HG03175 (cell line): Measurements from ENCODE around the gene SELENOT.
"Not testable (repeated sequence)": the region's sequence is repeated elsewhere in the genome, so short reads cannot be mapped to it uniquely, and the experiment has no call there.

Experiments
- ATAC-seq: cut with Tn5 transposase; IDR thresholded peaks from one replicate; pipeline ENCODE4 v1.9.1; 2021; ENCODE audit warnings: mild to moderate bottlenecking, moderate library complexity; ENCODE audit not compliant: unreplicated experiment

The SELENOT gene, protein sequence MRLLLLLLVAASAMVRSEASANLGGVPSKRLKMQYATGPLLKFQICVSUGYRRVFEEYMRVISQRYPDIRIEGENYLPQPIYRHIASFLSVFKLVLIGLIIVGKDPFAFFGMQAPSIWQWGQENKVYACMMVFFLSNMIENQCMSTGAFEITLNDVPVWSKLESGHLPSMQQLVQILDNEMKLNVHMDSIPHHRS

DNA sequence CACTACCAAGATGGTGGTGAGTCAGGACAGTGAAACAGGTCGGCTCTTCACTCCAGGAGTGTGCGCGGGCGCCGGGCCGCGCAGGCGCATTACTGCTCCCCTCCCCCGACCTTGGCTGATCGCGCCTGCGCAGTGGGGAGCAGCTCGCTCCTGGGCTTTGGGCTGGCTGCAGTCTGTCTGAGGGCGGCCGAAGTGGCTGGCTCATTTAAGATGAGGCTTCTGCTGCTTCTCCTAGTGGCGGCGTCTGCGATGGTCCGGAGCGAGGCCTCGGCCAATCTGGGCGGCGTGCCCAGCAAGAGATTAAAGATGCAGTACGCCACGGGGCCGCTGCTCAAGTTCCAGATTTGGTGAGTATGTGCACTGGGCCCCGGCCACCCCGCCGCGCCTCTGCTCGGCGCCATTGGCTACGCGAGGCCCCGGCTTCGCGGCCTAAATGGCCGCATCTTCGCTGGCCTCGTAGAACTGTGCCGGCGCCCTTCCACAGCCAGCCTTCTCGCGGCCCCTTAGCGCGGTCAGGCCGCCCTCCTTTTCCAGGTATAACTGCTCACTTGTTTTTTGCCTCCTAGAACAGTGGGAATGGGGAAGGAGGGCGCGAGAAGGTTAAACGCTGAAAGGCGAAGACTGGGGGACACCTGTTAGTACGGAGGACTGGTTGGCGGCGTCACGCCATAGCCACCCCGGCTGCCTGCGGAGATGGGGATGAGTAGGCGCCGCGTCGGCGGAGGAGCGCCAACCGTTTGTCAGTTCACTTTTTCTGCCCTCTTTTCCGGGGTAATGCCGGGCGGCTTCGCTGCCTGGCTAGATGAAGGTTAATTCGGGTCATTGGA, at the start of gene SELENOT:
SELENOT (plus strand) TSS at position 169 of the 827 bp plus-strand sequence; CDS start at position 211, 42 bp downstream.
- ATAC-seq: peak; percentile 69

DNA sequence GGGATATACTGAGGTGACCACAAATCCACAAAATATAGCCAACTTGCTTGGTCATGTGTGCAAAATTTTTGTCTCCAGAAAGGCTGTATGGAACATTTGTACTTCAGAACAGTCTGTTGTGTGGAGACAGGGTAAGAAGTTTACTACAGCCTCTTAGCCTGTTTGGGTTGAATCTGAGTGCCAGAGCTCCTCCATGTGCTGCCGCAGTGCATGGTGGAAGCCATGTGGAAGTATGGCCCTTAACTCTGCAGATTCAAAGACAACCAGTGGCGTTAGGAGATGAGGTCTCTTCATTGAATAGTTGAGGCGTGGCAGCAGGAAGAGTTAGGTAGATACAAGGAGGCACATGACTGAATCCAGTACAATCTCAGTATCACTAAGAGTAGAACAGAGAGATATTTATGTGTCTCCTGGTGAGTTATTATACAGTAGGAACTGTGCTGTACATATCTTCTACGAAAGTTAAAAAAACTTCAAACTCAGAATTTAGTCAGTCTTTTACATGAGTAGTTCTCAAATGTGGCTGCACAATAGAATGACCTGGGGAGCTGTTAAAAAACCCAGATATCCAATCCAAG, 47.2 kb upstream of the SELENOT start:
- no peak for ATAC-seq

DNA sequence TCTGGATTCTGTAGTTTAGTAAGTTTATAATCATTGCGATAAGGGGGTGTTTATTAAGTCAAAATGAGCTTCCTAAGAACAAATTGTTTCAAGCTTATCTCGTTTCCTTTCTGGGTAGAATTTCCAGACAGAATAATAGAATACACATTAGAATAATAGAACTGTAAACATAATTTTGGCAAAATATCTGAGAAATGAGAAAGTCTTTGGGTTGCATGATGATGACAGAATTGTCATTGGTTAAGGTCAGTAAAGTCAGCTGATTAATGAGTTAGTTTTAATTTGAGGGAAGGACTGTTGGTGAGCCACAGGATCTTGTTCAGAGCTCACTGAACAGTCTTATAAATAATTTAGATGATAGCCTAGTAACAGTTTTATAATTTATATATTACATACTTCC, 46.3 kb upstream of the SELENOT start:
- no peak for ATAC-seq

DNA sequence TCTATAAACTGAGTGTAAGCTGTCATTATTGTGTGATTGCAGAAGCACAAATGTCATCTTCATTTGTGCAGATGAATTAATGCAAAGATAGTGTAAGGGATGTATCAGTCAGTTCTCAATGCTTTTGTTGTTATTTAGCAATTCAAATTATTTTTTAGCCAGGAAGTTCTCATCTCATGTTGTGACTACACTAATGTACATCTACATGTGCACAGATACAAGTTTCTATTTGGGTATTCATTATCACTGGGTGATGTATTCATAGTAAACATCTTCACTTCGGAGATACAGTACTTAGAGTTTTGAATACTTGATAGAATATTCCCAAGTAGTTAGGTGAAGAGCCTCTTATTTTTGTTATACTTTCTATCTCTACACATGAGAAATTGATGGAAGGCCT, 45.4 kb upstream of the SELENOT start:
- ATAC-seq: no peak

DNA sequence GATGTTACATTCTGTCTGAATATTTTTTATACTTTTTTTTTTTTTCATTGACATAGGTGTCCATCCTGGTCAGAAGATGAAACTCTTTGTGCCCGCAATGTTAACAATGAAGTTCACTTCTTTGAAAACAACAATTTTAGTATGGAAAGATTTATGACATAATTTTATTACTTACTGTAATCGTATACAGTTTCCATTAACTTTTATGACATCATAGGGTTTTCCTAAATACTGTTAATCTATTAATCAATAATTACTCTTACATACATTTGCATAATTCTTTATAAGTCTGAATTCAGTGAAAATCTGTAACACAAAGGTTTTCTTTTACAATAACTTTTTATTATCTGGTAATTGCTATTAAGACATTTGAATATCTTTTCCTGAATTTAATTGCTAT, 38.9 kb upstream of the SELENOT start:
- ATAC-seq: no peak

DNA sequence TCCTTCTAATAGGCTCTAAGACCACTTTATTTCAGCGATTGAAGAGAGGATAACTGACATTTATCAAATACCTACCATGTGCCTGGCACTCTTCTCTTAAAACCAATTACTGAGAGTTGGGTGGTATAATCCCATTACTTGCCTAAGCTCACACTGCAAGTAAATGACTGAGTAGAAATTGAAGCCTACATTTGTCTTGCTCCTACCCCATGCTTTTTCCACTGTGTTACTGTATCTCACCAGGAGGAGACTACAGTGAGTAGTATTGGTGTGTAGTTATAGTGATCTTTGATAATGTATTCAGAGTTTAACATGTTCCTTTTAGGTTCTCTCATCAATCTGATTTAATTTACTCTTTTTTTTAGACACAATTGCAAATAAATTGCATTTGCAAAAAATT, 35.8 kb upstream of the SELENOT start:
- no peak for ATAC-seq

DNA sequence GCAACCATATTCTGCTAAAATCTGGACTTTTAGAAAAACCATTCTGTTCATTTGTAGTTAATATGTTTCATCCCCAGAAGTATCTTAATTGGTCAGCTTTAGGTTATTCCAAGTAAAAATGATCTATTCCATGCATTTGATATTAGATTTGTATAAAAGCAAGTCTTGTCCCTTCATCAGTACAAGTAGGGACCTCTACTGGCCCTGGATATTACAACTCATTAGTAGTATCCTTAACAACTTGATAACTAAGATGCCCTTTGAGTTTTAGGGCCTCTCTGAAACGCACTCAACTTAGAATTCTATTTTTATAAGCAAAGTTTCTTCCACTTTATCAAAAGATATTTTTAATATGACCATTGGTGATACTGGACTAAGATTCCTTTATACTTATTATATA, 25.3 kb upstream of the SELENOT start:
- no peak for ATAC-seq

DNA sequence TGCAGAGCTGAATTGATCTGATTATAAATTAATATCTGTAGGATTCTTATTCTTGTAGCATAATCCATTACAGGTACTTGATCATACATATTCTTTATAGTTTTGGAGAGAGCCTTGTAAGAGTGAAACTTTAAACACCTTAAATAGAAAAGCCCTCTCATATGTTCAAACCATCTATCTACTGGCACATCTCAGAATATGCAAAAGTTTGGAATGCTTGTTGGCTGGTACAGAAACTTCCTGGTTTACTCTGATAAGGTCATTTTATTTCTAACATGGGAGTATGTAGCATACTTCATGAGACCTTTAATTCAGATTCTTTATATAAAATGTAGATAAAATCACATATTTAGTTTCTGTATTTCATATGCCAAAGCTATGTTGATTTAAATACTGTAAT, 21.9 kb upstream of the SELENOT start:
- ATAC-seq: no peak

DNA sequence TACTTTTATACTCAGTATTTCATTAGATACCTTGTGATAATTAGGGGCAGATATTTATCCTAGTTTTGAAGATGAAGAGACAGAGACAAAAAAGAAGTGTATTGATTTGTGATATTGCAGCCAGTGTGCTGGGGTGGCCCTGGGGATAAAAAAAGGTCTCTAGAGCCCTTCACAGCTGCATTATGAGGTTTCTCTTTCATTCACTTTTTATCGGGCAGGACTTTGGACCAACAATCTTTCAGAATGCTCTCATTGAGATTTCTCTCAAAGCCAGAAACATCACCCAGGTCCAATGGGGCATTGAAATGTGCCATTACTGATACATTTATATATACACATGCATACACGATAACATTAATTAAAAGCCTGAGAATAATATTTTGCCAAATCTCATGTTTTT, 20.5 kb upstream of the SELENOT start:
- ATAC-seq: peak; percentile 77

DNA sequence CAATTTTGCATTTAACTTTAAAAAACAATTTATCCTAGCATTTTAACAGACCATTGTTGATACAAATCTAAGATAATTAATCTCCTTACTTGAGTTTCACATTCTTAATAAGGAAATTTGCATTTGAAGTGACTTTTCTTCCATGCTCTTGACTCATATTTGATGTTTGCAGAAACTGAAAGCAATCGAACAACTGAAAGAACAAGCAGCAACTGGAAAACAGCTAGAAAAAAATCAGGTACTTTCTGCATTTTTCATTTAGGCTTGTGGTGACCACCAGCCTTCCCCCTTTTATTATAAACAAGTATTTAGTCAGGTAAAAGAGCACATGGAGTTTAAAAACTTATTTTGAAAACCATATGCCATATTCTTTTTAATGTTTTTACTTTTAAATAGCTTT, 20.1 kb upstream of the SELENOT start:
- ATAC-seq: peak; percentile 56

DNA sequence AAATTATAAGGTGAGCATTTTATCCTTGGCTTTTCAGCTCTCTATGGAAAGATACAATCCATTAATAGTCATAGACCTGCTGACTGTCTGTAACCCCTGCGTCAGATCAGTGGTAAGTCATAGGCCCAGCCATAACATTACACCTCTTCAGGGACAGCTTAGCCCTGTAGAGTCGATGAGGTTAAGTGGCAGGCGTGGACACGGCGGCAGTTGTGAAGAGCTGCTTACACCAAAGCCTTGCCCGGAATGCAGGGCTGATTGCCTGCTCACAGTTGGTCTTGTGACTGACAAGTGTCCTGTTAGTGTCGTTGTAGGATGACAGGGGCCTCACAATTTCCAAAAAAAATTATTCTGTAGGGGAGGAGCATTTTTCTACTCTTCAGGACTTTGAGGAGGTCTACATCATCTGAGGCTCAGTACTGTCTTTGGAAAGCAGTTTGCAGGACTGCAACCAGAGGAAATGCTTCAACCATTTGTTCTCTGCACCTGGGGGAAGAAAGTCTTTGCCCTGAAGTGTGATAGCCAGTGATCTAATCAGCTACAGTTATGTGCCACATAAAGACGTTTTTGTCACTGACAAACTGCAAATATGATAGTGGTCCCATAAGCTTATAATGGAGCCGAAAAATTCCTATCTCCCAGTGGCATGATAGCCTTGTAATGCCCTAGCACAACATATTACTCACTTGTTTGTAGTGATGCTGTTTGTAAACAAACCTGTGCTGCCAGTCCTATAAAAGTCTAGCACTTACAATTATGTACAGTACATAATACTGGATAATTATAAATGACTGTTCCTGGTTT, 14.9 kb upstream of the SELENOT start:
- ATAC-seq: no peak

DNA sequence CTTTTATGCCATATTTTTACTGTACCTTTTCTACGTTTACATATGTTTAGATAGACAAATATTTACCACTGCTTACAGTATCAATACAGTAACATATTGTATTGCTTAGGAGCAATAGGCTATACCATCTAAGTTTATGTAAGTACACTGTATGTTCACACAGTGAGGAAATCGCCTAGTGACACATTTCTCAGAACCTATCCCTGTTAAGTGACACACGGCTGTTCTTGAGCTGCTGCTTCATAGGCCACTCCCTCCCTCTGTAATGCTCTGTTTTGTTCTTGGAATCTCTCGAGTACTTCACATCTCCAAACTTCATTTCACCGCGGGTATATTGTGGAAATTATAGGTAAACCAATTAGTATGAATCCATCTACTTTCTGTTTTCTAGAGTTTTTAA, 13.4 kb upstream of the SELENOT start:
- ATAC-seq: no peak

DNA sequence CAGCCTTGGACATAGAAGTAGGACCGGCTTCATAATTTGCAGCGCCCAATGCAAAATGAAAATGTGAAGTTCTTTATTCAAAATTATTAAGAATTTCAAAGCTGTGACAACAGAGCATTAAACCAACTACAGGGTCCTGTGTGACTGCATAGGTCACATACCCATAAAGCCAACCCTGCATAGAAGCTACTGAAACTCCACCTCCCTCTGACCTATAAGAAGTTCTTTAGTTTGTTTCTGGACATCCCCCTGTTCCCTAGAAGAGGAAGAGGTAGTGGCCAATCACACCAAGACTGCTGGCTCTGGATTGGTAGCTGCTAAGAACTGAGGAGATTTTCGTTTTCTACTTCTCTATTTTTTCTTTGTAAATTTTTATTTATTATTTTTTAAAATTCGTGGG, 9.0 kb upstream of the SELENOT start:
- no peak for ATAC-seq

DNA sequence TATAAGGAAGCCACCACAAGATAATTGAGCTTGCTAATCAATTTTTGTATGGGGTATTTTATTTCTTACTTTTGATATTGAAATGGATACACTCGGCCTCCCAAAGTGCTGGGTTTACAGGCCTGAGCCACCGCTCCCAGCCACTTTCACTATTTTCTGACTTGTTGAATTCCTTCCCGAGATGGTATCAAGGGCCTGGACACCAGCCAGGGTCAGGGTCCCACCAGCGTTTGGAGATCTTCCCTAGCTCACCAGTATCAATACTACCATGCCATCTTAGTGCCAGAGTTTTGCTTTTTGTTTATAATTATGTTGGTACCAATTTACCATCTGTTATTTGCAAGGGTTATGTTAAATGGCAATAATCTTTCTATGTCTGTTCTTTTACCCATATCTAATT, 5.5 kb upstream of the SELENOT start:
- ATAC-seq: no peak

DNA sequence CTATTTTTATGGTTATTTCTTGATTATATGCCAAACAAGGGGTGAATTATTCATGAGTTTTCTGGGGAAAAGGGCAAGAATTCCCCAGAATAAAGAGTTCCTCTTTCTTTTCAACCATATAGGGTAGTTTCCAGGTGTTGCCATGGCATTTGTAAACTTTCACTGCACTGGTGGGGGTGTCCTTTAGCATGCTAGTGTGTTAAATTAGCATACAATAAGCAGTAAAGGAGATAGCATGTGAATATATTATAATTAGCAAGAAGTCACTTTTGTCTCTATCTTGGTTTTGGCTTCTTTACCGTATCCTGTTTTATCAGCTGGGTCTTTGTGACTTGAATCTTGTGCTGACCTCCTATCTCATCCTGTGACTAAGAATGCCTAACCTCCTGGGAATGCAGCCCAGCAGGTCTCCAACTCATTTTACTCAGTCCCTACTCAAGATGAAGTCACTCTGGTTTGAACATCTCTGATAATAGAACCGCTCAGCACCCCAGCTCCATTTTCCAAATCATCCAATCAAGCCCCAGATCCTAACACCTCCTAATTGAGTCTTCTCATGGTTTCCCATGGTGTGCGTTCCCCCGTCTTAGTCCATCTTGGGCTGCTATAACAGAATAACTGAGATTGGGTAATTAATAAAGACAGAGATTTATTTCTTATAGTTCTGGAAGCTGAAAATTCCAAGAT, 3.4 kb upstream of the SELENOT start:
- no peak for ATAC-seq

DNA sequence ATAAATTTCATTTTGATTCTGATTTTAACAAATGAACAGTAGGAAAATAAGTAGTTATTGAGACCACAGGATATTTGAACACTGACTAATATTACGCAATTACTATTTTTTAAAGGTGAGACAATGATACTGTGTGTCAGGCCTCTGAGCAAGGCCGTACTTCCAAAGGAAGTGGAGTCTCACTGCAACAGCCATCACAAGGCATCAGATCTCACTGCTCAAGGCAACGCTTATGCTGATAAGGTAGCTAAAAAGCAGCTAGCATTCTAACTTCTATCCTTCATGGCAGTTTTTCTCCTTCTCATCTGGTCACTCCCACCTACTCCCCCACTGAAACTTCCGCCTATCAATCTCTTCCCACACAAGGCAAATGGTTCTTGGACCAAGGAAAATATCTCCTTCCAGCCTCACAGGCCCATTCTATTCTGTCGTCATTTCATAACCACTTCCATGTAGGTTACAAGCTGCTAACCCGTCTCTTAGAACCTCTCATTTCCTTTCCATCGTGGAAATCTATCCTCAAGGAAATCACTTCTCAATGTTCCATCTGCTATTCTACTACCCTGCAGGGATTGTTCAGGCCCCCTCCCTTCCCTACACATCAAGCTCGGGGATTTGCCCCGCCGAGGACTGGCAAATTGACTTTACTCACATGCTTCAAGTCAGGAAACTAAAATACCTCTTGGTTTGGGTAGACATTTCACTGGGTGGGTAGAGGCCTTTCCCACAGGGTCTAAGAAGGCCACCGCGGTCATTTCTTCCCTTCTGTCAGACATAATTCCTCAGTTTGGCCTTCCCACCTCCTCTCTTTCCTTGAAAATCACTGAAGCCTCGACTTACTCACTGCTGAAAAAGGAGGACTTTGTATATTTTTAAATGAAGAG, 2.2 kb upstream of the SELENOT start:
- ATAC-seq: not testable (repeated sequence)

DNA sequence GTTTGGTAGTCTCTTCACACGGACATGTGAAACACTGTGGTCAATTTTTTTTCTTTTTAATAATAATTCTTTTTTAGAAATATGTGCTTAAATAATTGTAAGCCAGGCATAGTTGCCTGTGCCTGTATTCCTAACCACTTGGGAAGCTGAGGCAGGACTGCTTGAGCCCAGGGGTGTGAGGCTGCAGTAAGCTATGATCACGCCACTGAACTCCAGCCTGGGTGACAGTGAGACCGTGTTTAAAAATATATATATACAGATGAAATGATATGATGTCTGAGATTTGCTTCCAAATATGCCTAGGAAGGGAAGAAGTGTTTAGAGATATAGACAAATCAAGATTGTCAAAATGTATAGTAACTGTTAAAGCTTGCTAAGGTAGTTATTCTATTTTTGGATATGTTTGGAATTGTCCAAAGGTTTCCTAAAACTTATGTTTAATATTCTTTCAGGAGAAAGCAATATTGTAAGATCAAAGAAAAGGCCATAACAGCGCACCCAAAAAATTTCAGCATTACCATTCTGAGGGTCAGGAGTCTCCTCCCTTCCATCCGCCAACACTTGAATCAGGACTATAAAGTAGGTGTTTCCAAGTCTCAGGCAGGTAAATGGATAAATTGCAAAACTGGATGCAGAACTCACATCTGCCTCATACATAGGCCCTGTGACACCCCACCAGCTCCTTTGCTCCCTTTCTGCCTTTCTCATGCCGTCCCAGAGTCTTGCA, 532 bp upstream of the SELENOT start:
- peak; percentile 11 for ATAC-seq

DNA sequence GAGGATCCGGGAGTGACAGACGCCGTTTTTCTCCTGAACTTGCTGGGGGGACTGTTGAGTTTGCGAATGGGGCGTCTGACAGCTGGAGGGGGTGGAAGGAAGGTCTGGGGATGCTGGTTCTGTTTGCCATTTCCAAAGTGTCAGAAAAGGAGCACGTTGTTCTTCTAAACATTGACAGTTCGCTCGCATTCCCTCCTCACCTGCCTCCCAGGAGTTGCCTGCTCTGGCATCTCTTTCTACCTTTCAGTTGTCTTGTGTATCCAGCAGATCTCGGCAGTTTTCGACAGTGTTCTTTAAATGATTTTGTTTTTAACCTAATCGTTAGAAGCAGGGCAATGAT, 829 bp downstream of the SELENOT start:
- no peak for ATAC-seq

DNA sequence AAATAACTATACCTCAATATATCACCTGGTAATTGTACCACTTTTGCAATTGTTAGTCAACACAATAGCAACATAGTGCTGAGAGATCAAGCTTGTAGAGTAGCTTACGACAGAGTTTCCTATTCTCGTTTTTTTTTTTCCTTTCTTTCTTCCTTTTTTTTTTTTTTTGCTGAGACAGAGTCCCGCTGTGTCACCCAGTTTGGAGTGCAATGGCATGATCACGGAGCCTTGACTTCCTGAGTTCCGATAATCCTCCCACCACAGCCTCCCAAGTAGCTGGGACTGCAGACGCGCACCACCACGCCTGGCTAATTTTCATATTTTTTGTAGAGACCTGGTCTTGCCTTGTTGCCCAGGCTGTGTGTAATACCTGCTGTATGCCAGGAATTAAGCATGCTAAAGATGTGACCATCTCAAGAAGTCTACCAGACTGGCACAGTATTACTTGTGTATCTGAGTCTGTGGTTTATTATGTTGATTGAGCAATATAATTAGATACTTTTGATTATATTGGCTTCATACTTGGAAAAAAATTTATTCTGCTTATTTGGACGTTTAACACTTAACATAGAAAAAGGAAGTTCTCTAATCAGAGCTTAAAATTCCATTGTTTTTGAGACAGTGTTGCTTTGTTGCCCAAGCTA, 3.0 kb downstream of the SELENOT start:
- no peak for ATAC-seq
